H1 (cell line): ENCODE measurements around the gene ZNF566. TPM values are rescaled to one million over a fixed set of nuclear protein-coding genes. Genes with fewer than 3 reads are reported as not detected.

Experiments
- CBX8 ChIP-seq: fragments of 300-800, 300-1000 bp; sonication (generic); IDR thresholded peaks from 2 replicates; pipeline ENCODE4 v1.7.1; 2016; ENCODE audit warnings: low read depth, low read length, borderline replicate concordance
- EP300 ChIP-seq, 2 experiments: IDR thresholded peaks; 1 replicate in 1 of 2; 2 replicates in 1 of 2; pipeline ENCODE4 v1.6.1; 2011 to 2012; ENCODE audit warnings: low read depth in 2 of 2, low read length in 2 of 2, mild to moderate bottlenecking in 2 of 2, borderline replicate concordance in 1 of 2, inconsistent platforms in 1 of 2, moderate library complexity in 1 of 2
- SP2 ChIP-seq: IDR thresholded peaks from 2 replicates; pipeline ENCODE4 v1.6.1; 2012; ENCODE audit warnings: mild to moderate bottlenecking, low read length, inconsistent platforms
- polyA plus RNA-seq, 7 experiments: library from polyadenylated mRNA; depleted of rRNA in 3 of 7; stranded (reverse) in 5 of 7; unstranded in 2 of 7; fragments of >200 nt in 5 of 7; fragments of 200-250 nt in 2 of 7; gene quantifications; 1 replicate in 5 of 7; 2 replicates in 1 of 7; 4 replicates in 1 of 7; pipeline versions ENCODE4 v1.2.1 to v1.2.3, GENCODE V29; 2011 to 2013; ENCODE audit warnings: missing spikeins in 2 of 7, mixed read lengths in 2 of 7
- total RNA-seq: library from RNA; stranded (reverse); fragmentation: NEBNext Ultra II Directional; extraction: Animal tissue kit (Norgen Biotek cat#: 25700); gene quantifications from 2 replicates; pipeline ENCODE4 v1.2.1, GENCODE V29; 2021

ZNF566 gene
- total and polyA plus RNA-seq, 2 of the 8 experiments (the other 6 are each of a cell fraction or from before 2014, with no cell fraction given), result 6.9 to 16.6 TPM

DNA sequence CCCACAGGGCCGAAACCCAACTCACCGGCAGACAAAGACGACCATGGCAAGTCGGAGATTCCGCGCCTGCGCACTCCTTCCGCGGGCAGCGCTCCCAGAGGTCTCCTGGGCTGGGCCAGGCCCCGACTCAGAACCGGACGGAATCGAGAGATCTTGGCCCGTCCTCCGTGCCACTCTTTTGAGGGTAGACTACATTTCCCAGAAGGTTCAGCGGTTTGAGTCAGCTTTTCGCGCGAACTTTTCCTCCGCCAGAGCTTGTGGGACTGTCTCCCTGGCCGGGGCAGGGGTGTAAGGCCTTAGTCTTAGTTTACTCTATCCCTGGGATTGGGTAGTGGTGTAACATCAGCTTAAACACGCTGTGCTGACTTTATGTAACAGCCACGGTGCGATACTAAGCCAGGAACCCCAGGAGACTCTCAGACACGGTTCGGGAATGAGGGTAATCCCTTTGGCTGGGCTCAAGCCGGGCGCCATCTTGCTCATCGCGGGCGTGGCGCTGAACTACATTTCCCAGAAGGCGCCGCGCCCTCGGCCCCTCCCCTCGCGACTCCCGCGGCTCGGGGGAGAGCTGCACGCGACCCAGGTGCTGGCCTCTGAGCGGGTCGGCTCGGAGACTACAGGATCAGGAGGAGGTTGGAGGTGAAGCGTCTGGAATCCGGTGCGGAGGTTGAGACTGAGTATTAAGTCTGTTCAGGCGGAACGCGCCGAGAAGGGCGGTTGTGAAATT, 39.0 kb upstream of the ZNF566 start, which contains the start of gene ZNF260 (continued):
- TF ChIP-seq SP2, result no peak
- 0 out of 3 replicates have a peak, but pooled peaks of 1 of the 2 experiments have one; percentile 8 for TF ChIP-seq EP300 (IDR thresholded peaks at IDR 0.05; ENCODE audit: borderline replicate concordance in 1 of 2, low read depth in 2 of 2, low read length in 2 of 2)
- TF ChIP-seq CBX8, result no peak
